PC-9 (cell line): ENCODE results near the gene MITF. TPM values are rescaled to one million over a fixed set of nuclear protein-coding genes. Genes with fewer than 3 reads are reported as not detected.

Source experiments
- BruUV-seq: library from RNA; stranded (reverse); fragments of 400-500 nt; replicated peaks from 2 replicates; lab custom pipeline; 2021; lab: Mats Ljungman, UMichigan
- CTCF ChIA-PET: fragments of 300-600 bp; sonication (Branson Sonifier 250); formaldehyde crosslinking; loops from one replicate; lab custom pipeline; 2022; ENCODE audit warnings: antibody characterized with exemption; lab: Charles Lee
- POLR2A ChIA-PET: fragments of 300-600 bp; sonication (Branson Sonifier 250); formaldehyde crosslinking; loops from one replicate; lab custom pipeline; 2022; ENCODE audit warnings: antibody characterized with exemption; ENCODE audit not compliant: unreplicated experiment; lab: Charles Lee
- DNase-seq, 2 experiments: peaks; one replicate each; pipeline versions ENCODE4 v3.0.0 to v3.0.0-alpha.2; 2015 to 2022; ENCODE audit warnings: mixed read lengths in 1 of 2
- H2AFZ ChIP-seq: fragments of 200-600 bp; sonication (generic); 2 replicates; pipeline ENCODE4 v1.8.1; 2017; ENCODE audit warnings: antibody characterized with exemption
- H3F3A ChIP-seq: fragments of 200-600 bp; sonication (generic); 2 replicates; pipeline ENCODE4 v1.8.1; 2017; ENCODE audit warnings: antibody characterized with exemption, mild to moderate bottlenecking, low read depth; ENCODE audit not compliant: insufficient read depth
- H3K27ac ChIP-seq: fragments of 200-600 bp; sonication (generic); 2 replicates; pipeline ENCODE4 v1.6.1; 2016; ENCODE audit warnings: mixed run types
- H3K27me3 ChIP-seq: fragments of 200-600 bp; sonication (generic); 2 replicates; pipeline ENCODE4 v1.6.1; 2016; ENCODE audit warnings: low read depth, mixed run types; ENCODE audit not compliant: insufficient read depth
- H3K36me3 ChIP-seq: fragments of 200-600 bp; sonication (generic); 2 replicates; pipeline ENCODE4 v1.6.1; 2016; ENCODE audit warnings: low read depth, mixed run types
- H3K4me1 ChIP-seq: fragments of 200-600 bp; sonication (generic); replicated peaks from 2 replicates; pipeline ENCODE4 v1.6.1; 2016; ENCODE audit warnings: mixed run types; ENCODE audit not compliant: insufficient read depth
- H3K4me2 ChIP-seq: fragments of 200-600 bp; sonication (generic); 2 replicates; pipeline ENCODE4 v1.6.1; 2017; ENCODE audit warnings: mixed run types
- H3K4me3 ChIP-seq: fragments of 200-600 bp; sonication (generic); 2 replicates; pipeline ENCODE4 v1.6.1; 2016; ENCODE audit warnings: mixed run types
- H3K79me2 ChIP-seq: fragments of 200-600 bp; sonication (generic); 2 replicates; pipeline ENCODE4 v1.6.1; 2017; ENCODE audit warnings: low read depth, mixed run types
- H3K9me2 ChIP-seq: fragments of 200-600 bp; sonication (generic); 2 replicates; pipeline ENCODE4 v1.8.1; 2017; ENCODE audit warnings: mild to moderate bottlenecking; ENCODE audit not compliant: insufficient read depth
- H3K9me3 ChIP-seq: fragments of 200-600 bp; sonication (generic); 2 replicates; pipeline ENCODE4 v1.8.1; 2016; ENCODE audit warnings: low read depth; ENCODE audit not compliant: insufficient read depth
- H4K20me1 ChIP-seq: fragments of 200-600 bp; sonication (generic); 2 replicates; pipeline ENCODE4 v1.8.1; 2017; ENCODE audit not compliant: insufficient read depth
- CTCF ChIP-seq: fragments of 200-600 bp; sonication (generic); conservative IDR thresholded peaks from 2 replicates; pipeline ENCODE4 v1.6.1; 2017; ENCODE audit warnings: mixed run types, antibody characterized with exemption, mild to moderate bottlenecking, moderate library complexity
- EZH2 ChIP-seq: fragments of 200-600 bp; sonication (generic); IDR thresholded peaks from 2 replicates; pipeline ENCODE4 v1.8.0; 2017; ENCODE audit warnings: antibody characterized with exemption, low read depth
- intact Hi-C: fragments of 100-400 bp; cut with micrococcal nuclease; formaldehyde crosslinking; loops from one replicate; pipeline ENCODE4 v1.10.0; 2022; ENCODE audit not compliant: unreplicated experiment
- total RNA-seq: library from RNA; stranded (reverse); gene quantifications from 2 replicates; pipeline ENCODE4 v1.2.3, GENCODE V29; 2021

MITF gene
- total RNA-seq, 1 experiment from 2014 or later = 15.5 TPM

DNA sequence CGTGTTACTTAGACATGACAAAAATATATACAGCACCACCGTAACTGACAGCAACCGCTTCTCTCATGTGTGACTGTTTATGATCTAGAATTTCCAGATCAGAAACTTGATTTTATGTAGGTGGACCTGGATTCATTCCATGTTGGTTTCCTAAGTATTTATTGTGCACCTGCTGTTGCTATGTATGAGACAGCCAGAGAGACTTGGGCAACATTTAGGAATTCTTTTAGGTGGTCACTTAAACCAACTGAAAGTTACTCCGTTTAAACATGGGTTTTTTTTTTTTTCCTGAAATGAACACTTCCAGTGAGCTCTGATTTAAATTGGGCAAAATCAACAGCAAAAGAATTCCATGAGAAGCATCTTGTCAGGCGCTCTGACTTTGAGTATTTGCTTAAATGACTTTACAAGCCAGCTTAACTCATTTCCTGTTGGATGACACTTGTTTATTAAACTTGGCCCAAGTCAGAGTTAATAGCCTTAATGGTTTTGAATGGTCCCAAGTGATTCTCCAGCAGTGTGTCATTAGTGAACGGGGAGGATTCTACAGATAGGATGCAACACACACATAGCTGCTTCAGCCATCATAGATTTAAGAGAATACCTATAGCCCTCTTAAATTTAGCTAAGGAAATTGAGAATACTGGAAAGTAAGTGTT, 31.8 kb downstream of the MITF start:
- H4K20me1 ChIP-seq = no peaks in the 10 kb centered on the region
- H2AFZ ChIP-seq = no peak overlapping the region
- ChIA-PET CTCF (interaction anchor here (0.5 to 0.6 kb wide), 2 partner anchors 11 to 14 kb away, joined by 3 to 4 read pairs; no protein-coding TSS in a partner anchor), POLR2A (interaction anchor here (0.6 to 0.9 kb wide), 3 partner anchors 22 to 535 kb away, joined by 3 to 5 read pairs (median 3); no protein-coding TSS in a partner anchor)
- H3F3A ChIP-seq = peaks cover 27% of the 10 kb centered on the region
- intact Hi-C loops = loop anchor here (1.0 kb wide), 1 partner anchor 14 kb away; no protein-coding TSS in a partner anchor
- peaks cover 6% of the 10 kb centered on the region; the same call in 1 of the 2 replicates for H3K79me2 ChIP-seq
- H3K27me3 ChIP-seq = no peaks in the 10 kb centered on the region
- peaks cover 44% of the 10 kb centered on the region for H3K4me1 ChIP-seq
- DNase-seq = peak in 1 of 2 experiments; percentile 86
- no peak overlapping the region for H3K4me3 ChIP-seq
- BruUV-seq = no TSS peak
- TF ChIP-seq CTCF = no peak
- no peak for TF ChIP-seq EZH2
- no peaks in the 10 kb centered on the region for H3K36me3 ChIP-seq
- H3K27ac ChIP-seq = peak overlapping the region; percentile 87
- no peaks in the 10 kb centered on the region for H3K9me3 ChIP-seq
- H3K4me2 ChIP-seq = peak overlapping the region; percentile 68
- H3K9me2 ChIP-seq = no peaks in the 10 kb centered on the region

GRCh38 chr3:69772152-69772867, 33.0 kb downstream of the MITF start:
- Histone ChIP-seq H2AFZ (no peak overlapping the region), H3K79me2 (peaks cover 6% of the 10 kb centered on the region; the same call in 1 of the 2 replicates), H3K27me3 (no peaks in the 10 kb centered on the region), H3K4me3 (no peak overlapping the region), H3K27ac (peak overlapping the region; percentile 87; the same call in 1 of the 2 replicates), H3K9me3 (no peaks in the 10 kb centered on the region), H3K4me2 (no peak overlapping the region), H4K20me1 (no peaks in the 10 kb centered on the region), H3K9me2 (no peaks in the 10 kb centered on the region), H3K4me1 (peaks cover 44% of the 10 kb centered on the region), H3K36me3 (no peaks in the 10 kb centered on the region), H3F3A (peaks cover 27% of the 10 kb centered on the region)
- ChIA-PET POLR2A (no interaction called here), CTCF (no interaction called here)
- no TSS peak for BruUV-seq
- intact Hi-C loops = no loop called here
- DNase-seq = no peak
- TF ChIP-seq EZH2 (no peak), CTCF (no peak)

GRCh38 chr3:69774029-69774428, 34.8 kb downstream of the MITF start:
- no peaks in the 10 kb centered on the region for H3K36me3 ChIP-seq
- peak in 1 of 2 experiments; percentile 19 for DNase-seq
- intact Hi-C loops = no loop called here
- TF ChIP-seq EZH2 (no peak), CTCF (no peak)
- ChIA-PET CTCF (no interaction called here), POLR2A (no interaction called here)
- H4K20me1 ChIP-seq = no peaks in the 10 kb centered on the region
- H3K79me2 ChIP-seq = peaks cover 6% of the 10 kb centered on the region; the same call in 1 of the 2 replicates
- H3K9me2 ChIP-seq = no peaks in the 10 kb centered on the region
- H3K9me3 ChIP-seq = no peaks in the 10 kb centered on the region
- H3K27ac ChIP-seq = no peak overlapping the region
- H3F3A ChIP-seq = peaks cover 27% of the 10 kb centered on the region
- H2AFZ ChIP-seq = no peak overlapping the region
- H3K4me3 ChIP-seq = no peak overlapping the region
- no TSS peak for BruUV-seq
- peaks cover 35% of the 10 kb centered on the region for H3K4me1 ChIP-seq
- H3K4me2 ChIP-seq = no peak overlapping the region
- no peaks in the 10 kb centered on the region for H3K27me3 ChIP-seq
